ENCODE results near the gene KCNK1.

The KCNK1 gene

GRCh38 chr1:233624289-233624688 lies 10.4 kb downstream of the KCNK1 start:
- TF ChIP-seq CTCF (IDR thresholded peaks at IDR 0.05; ENCODE audit: control insufficient read depth, extremely low read depth, insufficient read depth) = no peak
- H3K4me3 ChIP-seq (ENCODE audit: low read depth, low read length) = no peak overlapping the region
- DNase-seq (ENCODE audit: low read depth) = no peak

DNA sequence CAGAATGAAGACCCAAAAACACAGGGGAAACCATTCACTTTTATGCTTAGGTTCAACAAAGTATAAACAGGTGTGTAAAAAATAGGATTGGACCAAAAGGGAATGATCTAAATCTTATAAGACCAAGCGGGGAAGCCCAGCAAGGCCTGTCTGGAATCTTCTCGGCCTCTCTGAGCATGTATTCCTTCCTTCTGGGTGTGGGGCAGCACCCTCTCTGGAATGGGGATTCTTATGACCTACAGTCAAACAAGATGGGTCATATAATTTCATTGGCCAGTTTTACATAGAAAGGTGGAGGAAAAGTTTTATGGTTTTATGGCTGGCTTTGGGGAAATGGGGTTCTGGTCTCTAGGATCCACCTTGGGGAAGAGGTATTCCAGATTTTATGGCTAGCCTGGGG lies 11.2 kb downstream of the KCNK1 start:
- H3K4me3 ChIP-seq (ENCODE audit: low read depth, low read length) = no peak overlapping the region
- no peak for DNase-seq (ENCODE audit: low read depth)
- TF ChIP-seq CTCF (IDR thresholded peaks at IDR 0.05; ENCODE audit: control insufficient read depth, extremely low read depth, insufficient read depth) = no peak

GRCh38 chr1:233625510-233625981 lies 11.6 kb downstream of the KCNK1 start:
- DNase-seq (ENCODE audit: low read depth) = no peak
- TF ChIP-seq CTCF (IDR thresholded peaks at IDR 0.05; ENCODE audit: control insufficient read depth, extremely low read depth, insufficient read depth) = no peak
- no peak overlapping the region for H3K4me3 ChIP-seq (ENCODE audit: low read depth, low read length)

GRCh38 chr1:233627376-233627775 lies 13.5 kb downstream of the KCNK1 start:
- no peak overlapping the region for H3K4me3 ChIP-seq (ENCODE audit: low read depth, low read length)
- DNase-seq (ENCODE audit: low read depth) = no peak
- no peak for TF ChIP-seq CTCF (IDR thresholded peaks at IDR 0.05; ENCODE audit: control insufficient read depth, extremely low read depth, insufficient read depth)

GRCh38 chr1:233627823-233628222 lies 13.9 kb downstream of the KCNK1 start:
- TF ChIP-seq CTCF (IDR thresholded peaks at IDR 0.05; ENCODE audit: control insufficient read depth, extremely low read depth, insufficient read depth) = no peak
- no peak overlapping the region for H3K4me3 ChIP-seq (ENCODE audit: low read depth, low read length)
- DNase-seq (ENCODE audit: low read depth) = no peak

- TF ChIP-seq CTCF (IDR thresholded peaks at IDR 0.05; ENCODE audit: control insufficient read depth, extremely low read depth, insufficient read depth) = no peak
- no peak for DNase-seq (ENCODE audit: low read depth)
- H3K4me3 ChIP-seq (ENCODE audit: low read depth, low read length) = no peak overlapping the region
Measured at GRCh38 chr1:233629305-233629935, 15.5 kb downstream of the KCNK1 start.

- TF ChIP-seq CTCF (IDR thresholded peaks at IDR 0.05; ENCODE audit: control insufficient read depth, extremely low read depth, insufficient read depth) = no peak
- no peak overlapping the region for H3K4me3 ChIP-seq (ENCODE audit: low read depth, low read length)
- DNase-seq (ENCODE audit: low read depth) = no peak
Measured at GRCh38 chr1:233631810-233632405, 18.0 kb downstream of the KCNK1 start.

All from LNCaP clone FGC (cell line).